DND-41 (cell line): ENCODE results near the gene NCOA5.

Source experiments
- CTCF ChIP-seq: IDR thresholded peaks from 2 replicates; pipeline ENCODE4 v1.5.1; 2012; ENCODE audit warnings: borderline replicate concordance, low read length, moderate library complexity, mild to moderate bottlenecking; ENCODE audit not compliant: poor library complexity, severe bottlenecking; ENCODE audit errors: extremely low read depth
- EZH2 ChIP-seq: IDR thresholded peaks from 3 replicates; pipeline ENCODE4 v1.6.1; 2012; ENCODE audit warnings: borderline replicate concordance, low read depth, mild to moderate bottlenecking, moderate library complexity, low read length, inconsistent platforms; ENCODE audit not compliant: severe bottlenecking

GRCh38 chr20:46121184-46121930 lies 31.6 kb upstream of the NCOA5 start:
- no peak for TF ChIP-seq CTCF
- no peak for TF ChIP-seq EZH2
